HL-60/S4 (cell line): Measurements from ENCODE around the gene PPM1L.
"Not testable (repeated sequence)": the region's sequence is repeated elsewhere in the genome, so short reads cannot be mapped to it uniquely, and the experiment has no call there.

Source experiments
- in situ Hi-C: fragments of 300-500 bp; cut with MboI; formaldehyde crosslinking; loops from 2 replicates; pipeline ENCODE4 v1.14.3; 2022; ENCODE audit warnings: low sequenced_read_pairs

The PPM1L gene

DNA sequence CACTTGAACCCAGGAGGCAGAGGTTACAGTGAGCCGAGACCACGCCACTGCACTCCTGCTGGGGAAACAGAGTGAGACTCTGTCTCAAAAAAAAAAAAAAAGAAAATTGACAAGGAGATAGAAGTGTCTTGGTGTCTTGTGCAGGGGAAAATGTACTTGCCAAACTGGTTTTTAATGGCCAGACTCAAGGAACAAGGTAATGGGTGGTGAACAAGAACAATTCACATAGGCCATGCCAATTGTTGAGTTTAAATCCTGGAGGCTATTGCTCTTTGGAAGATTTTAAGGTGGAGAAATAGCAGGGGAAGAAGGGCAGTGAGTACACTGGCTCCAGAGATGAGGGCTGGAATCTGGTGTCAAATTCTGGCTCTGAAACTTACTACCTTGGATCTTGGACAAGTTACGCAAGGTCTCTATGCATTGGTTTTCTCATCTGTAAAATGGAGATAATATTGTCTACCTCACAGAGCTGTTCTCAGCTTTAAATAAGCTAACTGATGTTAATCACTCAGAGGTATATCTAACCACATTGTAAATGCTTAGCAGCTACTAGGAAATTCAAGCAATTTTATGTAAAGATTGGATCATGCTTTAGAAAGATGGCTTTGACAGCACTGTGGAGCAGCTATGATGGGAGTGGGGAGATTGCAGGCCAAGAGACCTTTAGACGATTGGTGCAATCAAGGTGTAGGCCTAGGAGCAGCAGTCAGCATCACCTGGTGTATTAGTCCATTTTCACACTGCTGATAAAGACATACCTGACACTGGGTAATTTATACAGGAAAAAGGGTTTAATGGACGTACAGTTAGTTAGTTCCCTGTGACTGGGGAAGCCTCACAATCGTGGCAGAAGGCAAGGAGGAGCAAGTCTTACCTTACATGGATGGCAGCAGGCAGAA is 270.8 kb downstream of the PPM1L start:
- in situ Hi-C loops = no loop called here

DNA sequence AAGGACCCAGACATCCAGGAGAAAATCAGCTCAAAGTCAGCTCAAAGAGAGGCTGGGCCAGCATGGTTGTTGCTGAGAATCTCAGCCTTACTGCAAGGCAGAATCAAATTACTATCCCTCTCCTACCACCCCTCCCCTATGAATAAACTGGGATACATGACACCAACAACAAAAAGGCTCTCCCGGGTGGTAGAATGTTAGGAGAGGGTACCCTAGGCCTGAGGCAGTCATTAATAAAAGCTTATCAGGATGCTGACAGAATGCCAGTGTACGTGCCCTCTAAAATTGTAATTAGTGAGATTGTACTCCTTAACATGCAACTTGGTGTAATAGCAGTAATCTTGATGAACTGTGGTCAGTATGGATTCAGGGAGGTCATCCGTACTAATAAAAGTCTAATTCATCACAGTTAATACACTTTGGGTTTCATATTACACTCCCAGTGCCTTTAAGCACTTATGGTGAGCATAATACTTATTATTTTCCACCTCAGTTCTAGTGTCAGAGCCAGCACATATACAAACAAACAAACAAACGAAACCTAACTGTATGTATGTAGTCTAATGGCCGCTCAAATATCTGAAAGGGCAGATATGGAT is 272.6 kb downstream of the PPM1L start:
- in situ Hi-C loops = no loop called here

DNA sequence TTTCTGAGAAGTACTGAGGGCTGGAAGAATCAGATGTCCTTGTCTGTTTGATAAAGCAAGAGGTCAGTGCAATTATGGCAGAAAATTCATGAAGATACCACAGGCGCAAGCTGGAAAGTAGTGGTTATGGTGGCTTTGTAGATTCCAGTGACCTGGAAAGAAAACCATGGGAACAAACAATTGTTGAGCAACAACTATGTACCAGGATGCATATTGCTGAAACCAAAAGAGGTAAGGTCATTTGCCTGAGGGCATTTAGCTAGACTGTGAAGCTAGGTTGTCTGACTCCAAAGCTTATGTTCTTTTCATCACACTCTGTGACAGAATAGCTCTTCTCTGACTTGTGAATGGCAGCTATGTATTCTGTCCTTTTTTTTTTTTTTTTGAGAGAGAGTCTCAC is 275.1 kb downstream of the PPM1L start:
- in situ Hi-C loops = no loop called here

DNA sequence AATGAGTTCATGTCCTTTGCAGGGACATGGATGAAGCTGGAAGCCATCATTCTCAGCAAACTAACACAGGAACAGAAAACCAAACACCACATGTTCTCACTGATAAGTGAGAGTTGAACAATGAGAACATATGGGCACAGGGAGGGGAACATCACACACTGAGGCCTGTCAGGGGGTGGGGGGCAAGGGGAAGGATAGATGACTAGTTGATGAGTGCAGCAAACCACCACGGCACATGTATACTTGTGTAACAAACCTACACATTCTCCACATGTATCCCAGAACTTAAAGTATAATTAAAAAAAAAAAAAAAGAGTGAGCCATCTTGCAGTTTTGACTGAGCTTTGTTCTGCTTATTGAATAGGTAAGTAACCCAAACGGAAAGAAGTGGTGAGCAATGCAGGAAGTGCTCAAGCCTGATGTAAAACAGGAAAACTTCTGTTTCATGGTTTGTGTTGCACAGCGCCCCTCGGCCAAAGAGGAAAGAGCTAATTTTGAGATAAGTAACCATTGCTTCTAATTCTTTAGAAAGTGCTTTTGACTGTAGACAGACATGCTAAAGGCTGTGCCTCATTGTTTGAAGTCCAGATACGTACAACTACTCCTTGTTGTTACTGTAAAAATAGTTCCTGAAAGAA is 279.0 kb downstream of the PPM1L start:
- in situ Hi-C loops = not testable (repeated sequence)

DNA sequence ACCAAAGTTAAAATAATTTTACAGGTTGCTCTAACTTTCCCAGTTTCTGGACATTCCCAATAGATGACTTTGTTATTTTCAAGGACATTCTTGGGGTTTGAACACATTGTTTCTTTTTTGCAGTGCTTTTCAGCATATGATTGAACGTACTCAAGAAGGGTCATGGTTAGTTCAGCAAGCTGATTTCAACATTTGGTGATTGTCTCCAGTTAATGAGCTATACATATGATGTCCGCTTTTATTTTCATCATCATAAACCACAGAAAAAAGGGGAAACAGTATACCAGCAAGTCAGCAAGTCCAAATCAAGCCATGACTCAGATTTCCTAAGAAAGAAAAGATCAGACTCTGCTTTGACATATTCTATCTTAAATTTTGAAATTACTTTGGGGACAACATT is 279.7 kb downstream of the PPM1L start:
- in situ Hi-C loops = no loop called here

DNA sequence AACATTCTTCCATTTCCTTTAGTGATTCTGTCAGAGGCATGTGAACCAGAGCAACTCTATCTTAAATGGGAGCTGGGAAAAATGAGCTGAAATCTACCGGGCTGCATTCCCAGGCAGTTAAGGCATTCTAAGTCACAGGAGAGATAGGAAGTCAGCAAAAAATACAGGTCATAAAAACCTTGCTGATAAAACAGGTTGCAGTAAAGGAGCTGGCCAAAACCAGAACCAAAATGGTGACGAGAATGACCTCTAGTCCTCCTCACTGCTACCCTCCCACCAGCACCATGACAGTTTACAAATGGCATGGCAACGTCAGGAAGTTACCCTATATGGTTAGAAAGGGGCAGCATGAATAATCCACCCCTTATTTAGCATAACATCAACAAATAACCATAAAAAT is 282.7 kb downstream of the PPM1L start:
- in situ Hi-C loops = no loop called here

DNA sequence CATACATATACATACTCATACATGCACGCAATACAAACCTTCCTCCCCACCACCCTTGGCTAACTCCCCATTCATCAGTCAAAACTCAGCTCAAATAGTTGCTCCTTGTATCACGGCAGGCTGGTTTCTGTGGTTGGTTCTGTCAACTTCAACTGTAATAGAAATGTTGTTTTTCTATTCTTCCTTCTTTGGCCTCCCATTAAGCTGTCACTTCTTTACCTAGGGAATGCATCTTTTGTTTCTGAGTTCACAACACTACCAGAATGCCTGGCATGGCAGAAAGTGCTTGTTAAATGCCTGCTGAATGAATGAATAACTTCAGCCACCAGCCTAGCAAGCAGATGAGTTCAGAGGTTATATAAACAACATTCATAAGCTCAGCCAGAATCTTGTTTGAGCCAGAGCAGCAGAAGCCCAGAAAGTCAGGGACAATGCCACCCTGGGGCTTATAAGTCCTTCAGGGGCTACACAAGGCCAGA is 286.0 kb downstream of the PPM1L start:
- in situ Hi-C loops = no loop called here

DNA sequence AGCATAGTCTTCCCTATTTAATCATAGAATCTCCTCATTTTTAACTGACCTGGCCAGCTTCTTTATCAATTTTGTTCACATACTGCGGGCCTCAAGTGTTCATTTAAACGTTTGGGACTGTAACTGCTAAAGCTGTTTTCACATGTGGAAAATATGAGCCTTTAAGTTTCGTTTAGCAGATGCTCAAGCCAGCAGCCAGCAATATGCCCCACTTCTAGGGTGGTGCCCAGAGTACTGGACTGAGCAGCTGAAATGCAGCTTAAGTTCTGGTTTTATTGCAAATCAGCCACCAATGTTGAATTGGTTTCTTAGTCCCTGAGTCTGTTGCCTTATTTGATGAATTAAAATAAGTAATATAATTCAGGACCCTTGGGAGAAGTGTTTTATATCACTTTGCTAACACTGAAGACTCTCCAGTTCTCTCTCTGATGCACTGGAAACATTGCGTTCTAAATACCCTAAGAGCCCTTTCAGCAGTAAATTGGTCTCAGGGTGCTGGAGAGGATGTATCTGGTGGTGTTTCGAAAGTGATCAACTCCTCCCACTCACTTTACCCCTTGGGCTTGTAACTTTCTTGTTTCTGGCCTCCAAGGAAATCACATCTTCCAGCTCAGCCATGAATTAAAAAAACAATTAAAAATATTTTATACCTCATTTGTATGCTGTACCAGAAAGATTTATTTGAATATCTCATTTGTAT is 287.5 kb downstream of the PPM1L start:
- in situ Hi-C loops = no loop called here

DNA sequence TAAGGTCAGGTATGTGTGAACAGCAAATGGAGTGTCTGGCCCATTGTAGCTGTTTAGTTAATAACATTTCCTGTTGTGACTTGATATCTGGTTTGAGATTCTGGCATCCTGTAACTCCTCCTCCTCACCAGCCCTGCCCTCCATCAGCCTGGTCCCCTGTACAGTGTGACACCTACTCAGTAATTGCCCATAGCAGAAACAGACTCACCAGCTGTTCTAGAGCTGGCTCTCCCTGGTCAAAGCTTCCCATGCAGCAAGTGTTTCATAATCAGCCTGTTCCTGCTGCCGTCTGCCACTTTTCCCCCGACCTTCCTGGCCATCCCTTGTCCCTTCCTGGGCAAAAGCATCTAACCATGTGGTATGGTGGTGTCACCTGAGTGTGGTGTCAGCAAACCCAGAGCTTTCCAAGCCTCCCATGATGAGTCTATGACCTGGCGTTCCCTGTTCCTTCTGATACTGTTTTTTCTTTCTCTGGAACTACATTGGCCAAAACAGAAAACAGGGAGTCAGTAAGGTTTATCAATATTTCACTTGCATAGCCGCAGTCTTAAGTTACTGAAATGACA is 293.7 kb downstream of the PPM1L start:
- in situ Hi-C loops = no loop called here

DNA sequence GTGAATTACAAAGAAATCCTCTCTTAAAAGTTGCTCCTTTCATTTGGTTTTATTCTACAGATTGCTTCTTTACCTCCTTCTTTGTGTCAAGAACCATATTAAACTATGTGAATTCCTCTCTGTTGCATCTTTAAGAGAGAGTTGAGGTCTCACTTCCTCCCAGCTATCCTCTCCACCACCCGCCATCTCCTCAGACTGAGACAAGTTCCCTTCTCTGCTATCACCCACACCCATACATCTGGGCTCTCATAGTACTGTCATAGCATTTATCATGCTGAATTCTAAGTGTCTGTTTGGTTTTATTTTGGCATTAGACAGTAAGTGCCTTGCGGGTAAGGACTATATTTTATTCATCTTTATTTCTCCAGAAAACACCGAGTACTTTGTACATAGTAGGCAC is 294.9 kb downstream of the PPM1L start:
- in situ Hi-C loops = no loop called here

DNA sequence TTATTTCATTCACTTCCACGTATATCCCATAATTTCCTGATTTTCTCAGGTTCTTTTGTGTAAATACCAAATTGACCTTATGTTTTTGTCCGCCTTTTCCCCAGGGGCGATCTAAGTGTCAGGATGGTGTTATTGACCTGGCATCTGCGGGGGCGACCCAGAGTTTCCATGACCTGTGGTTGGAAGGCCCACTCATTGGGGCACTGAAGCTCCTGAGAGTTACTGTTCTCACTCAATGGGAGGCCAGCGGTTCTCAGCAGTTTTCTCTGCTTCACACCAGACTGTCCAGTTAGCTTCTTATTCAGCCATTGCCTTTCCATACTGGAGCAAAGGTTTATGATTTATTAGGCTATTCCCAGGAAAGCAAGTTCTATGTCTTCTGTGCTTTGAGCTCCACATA is 295.8 kb downstream of the PPM1L start:
- in situ Hi-C loops = no loop called here

DNA sequence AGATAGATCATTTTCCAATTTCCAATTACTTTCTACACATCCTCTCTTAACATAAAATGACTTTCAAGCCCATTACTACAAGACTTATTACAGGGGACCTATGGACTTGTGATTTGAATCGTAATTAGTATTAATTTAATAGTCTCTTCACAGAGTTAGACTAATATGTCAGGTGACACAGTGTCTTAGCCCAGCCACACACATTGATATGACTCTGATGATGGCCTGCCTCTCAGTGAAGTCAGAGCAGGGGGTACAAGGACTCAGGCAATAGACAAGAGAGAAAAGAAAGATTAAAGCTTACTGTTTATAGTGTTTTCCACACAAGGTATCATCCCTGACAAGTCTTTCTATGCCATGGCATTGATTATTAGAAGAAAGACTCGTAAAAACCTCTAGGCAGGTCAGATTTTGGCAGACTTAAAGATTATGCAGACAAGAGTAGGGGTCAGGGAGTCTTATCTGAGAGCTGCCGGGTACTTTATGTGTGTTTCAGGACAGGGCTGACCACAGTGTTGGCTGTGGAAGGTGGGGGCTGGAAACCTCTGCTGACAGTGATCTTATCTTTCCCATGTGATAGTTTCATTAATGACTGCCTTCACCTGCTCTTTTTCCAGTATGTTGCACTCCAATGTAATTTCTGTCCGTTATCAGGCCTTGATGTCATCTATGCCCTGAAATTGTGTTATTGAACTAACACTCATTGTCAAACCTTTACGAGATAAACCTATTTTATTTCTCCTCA is 299.0 kb downstream of the PPM1L start:
- in situ Hi-C loops = no loop called here

DNA sequence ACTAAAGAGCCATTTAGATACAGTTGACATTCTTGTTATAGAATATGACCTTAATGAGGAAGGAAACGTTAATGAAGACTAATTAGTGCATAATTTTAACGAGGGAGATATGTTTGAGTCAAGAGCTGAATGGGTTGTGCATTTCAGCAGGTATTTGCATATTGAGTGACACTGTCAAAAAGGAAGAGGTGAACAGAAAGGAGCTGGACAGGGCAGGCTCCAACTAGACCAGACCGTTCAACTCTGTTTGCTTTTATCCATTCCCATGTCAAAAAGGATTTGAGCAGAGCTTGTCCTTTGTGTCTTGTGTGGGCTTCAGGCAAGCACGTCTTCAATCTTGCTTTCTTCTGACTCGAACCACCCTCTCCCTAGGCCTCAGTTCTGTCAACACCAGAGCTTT is 308.4 kb downstream of the PPM1L start:
- in situ Hi-C loops = no loop called here

DNA sequence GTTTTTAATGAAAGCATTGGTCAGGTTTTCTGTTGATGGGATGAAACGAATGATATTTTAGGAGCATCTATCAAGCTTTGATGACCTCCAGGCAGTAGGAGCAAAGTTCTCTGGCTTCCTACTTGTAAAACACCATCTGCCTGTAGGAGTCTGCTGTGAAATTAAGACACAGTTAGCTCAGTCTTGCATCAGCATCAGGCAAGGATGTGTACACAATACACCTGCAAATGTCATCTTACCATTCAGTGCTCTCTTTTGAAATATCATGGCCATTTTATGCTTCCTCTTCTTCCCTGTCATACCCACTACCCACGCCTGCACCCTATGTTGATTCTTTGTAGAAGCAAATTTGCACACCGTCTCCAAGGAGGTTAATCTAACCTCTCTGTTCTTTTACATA is 310.9 kb downstream of the PPM1L start:
- in situ Hi-C loops = no loop called here

DNA sequence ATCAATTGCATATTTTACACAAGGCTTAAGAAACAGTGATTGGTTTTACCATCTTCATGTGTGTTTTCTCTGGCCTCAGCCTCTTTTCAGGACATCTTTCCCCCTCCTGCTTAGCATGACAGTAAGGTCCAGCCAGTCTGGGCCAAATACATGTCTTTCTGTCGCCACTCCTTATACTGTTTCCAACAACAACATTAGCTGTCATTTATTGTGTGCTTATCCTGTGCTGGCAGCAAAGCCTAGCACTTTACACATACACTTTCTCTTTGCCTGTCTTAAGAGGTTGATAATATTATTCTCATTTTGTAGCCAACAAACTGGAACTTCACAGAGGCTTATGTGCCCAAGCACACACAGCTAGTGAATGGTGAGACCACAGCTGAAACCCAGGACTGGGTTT is 311.3 kb downstream of the PPM1L start:
- in situ Hi-C loops = no loop called here

DNA sequence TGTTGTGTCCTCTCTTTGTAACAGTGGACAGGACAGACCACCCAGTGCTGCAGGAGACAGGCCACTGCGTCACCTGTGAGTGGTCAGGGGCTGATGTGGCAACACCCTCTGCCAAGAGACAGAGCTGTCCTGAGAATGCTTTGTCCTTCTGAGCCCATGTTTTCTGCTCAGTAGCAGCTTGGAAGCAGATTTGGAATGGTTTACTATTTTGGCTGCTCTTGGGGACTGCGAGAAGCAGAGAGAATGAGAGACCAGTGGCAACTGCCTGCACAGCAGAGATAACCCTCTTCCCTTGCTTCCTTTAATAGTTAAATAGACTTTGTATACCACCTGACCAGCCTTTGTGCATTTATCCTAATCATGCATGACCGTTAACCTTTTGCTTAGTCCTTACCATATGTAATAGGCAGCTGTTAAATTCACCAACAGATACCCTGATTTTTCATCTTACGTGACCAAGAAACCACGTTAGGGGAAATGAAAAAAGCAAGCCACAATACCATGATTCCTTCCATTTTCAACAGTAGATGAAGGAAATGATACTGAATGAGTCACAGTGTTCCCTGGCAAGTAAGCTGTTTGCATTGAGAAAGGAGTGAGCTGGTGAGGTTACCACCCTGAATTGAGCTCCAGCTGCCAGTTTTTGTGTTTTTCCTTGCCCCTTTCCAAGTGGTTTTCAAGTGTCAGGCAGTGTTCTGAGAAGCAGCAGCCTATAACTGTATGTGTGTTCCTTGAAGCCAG is 313.6 kb downstream of the PPM1L start:
- in situ Hi-C loops = no loop called here

DNA sequence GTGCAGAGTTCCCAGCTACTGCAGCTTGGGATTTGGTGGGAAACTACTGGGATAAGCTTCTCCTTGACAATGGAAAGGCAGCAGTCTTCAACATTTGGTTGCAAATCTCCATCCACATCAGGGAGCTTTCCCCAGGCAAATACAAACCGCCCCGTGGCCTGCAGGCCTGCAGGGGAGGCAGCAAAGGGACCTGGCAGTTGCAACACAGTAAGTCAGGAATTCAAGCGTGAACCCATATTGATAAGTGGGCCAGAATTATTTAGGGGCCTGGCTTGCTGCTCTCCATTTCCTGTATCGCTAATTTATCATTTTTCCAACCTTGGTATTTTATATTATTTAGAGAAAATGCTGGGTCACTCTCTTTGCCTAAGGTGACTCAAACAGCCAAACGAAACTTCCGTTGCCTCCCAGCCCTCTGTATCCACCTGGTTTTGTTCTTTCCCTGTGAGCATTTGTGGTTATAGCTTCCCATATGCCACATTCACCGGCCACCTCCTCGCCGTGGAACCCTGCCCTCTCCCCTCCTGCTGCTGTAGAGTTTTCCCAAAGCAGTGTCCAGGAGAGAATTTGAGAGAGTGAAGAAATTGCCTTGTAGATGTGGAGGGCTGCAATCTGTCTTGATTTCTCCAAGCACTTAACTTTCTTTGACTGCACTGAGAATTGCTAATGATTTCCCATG is 314.4 kb downstream of the PPM1L start:
- in situ Hi-C loops = no loop called here

DNA sequence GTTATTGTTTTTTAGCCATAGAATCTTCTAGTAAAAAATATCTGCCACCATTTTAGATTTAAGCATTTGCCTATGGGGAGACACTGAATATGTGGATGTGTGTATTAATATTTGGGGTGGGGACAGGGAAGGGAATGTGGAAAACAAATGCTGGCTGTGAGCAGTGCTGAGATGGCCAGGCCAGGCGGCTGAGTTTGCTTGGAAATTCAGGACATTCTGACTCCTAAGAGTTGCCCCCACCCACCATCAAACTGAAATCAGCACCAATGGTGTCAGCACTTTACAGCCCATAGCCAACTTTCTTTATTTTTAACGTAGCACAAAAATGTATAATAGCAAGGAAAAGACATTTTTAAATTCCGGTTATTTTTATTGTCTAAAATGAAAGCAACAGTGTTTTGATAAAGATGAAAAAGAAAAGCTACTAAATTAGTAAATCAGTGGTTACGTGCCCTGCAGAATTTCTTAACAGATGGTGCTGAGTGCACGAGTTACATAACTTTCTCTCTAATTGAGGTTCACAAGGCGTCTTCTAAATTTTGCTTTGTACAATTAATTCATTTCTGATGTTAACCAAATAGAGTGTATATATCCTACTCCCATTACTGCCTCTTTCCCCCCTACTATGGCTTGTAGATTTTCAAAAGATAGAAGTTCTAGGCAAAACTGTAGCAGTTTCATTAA is 315.1 kb downstream of the PPM1L start:
- in situ Hi-C loops = no loop called here
